Gastrocnemius medialis (tissue), 4 donors: Measurements from ENCODE around the gene LIPI. TPM values are rescaled to one million over a fixed set of nuclear protein-coding genes. Genes with fewer than 3 reads are reported as not detected.

ENCODE experiments used
- ATAC-seq, 2 donors: fragments of 150-250 bp; one replicate each; pipeline ENCODE4 v1.9.1; 2016
- DNase-seq, 2 donors: peaks; one replicate each; pipeline ENCODE4 v3.0.0-alpha.2; 2019
- H3K27ac ChIP-seq, 4 donors: fragments of 200-600 bp; sonication (generic); 1 replicate in 1 of 4; 2 replicates in 3 of 4; pipeline ENCODE4 v1.5.1; 2016 to 2018; ENCODE audit warnings: mild to moderate bottlenecking in 2 of 4, moderate library complexity in 1 of 4
- H3K27me3 ChIP-seq, 3 donors: fragments of 200-600 bp; sonication (generic) in 2 of 3; 1 replicate in 1 of 3; 2 replicates in 2 of 3; pipeline versions ENCODE4 v1.5.1 to v1.6.0; 2016 to 2019; ENCODE audit warnings: mild to moderate bottlenecking in 1 of 3, moderate library complexity in 1 of 3
- H3K36me3 ChIP-seq, 2 donors: fragments of 200-600 bp; sonication (generic) in 1 of 2; one replicate each; pipeline ENCODE4 v1.5.1; 2017 to 2018
- H3K4me1 ChIP-seq, 2 donors: fragments of 200-600 bp; sonication (generic) in 1 of 2; one replicate each; pipeline ENCODE4 v1.5.1; 2016 to 2017; ENCODE audit warnings: mild to moderate bottlenecking in 2 of 2
- H3K4me3 ChIP-seq, 4 donors: fragments of 200-600 bp; sonication (generic) in 3 of 4; 1 replicate in 1 of 4; 2 replicates in 3 of 4; pipeline ENCODE4 v1.5.1; 2016 to 2019; ENCODE audit warnings: mild to moderate bottlenecking in 2 of 4
- H3K9me3 ChIP-seq, 3 donors: fragments of 200-600 bp; sonication (generic) in 2 of 3; 1 replicate in 1 of 3; 2 replicates in 2 of 3; pipeline ENCODE4 v1.5.1; 2016 to 2019
- POLR2A ChIP-seq, 2 donors: fragments of 450-650 bp; IDR thresholded peaks; one replicate each; pipeline ENCODE4 v1.6.1; 2017; ENCODE audit warnings: antibody characterized with exemption in 2 of 2, mild to moderate bottlenecking in 2 of 2, moderate library complexity in 2 of 2
- in situ Hi-C, 4 donors: fragments of 200-750 bp; cut with MboI; loops; one replicate each; pipeline versions ENCODE4 v1.15.0 to v1.8.0; 2017; ENCODE audit warnings: low sequenced_read_pairs in 4 of 4
- intact Hi-C: fragments of 100-400 bp; cut with DNase I; formaldehyde crosslinking; loops from one replicate; pipeline ENCODE4 v1.15.1; 2023; ENCODE audit warnings: low total_unique reads
- total RNA-seq, 4 donors: library from RNA; depleted of rRNA; stranded (reverse); fragments of >200 nt; gene quantifications; one replicate each; pipeline versions ENCODE4 v1.1.0 to v1.2.3, GENCODE V29; 2016
- TF ChIP-seq, protein P1 (sequence below), 5 experiments: fragments of 450-650 bp in 3 of 5; fragments of 200-600 bp in 2 of 5; sonication (generic) in 2 of 5; IDR thresholded peaks in 4 of 5; conservative IDR thresholded peaks in 1 of 5; 1 replicate in 4 of 5; 2 replicates in 1 of 5; pipeline ENCODE4 v1.5.1; 2016 to 2019; ENCODE audit warnings: antibody characterized with exemption in 5 of 5, mild to moderate bottlenecking in 3 of 5, moderate library complexity in 3 of 5

The LIPI gene
- total RNA-seq, 4 donors from 2014 or later, result not detected

DNA sequence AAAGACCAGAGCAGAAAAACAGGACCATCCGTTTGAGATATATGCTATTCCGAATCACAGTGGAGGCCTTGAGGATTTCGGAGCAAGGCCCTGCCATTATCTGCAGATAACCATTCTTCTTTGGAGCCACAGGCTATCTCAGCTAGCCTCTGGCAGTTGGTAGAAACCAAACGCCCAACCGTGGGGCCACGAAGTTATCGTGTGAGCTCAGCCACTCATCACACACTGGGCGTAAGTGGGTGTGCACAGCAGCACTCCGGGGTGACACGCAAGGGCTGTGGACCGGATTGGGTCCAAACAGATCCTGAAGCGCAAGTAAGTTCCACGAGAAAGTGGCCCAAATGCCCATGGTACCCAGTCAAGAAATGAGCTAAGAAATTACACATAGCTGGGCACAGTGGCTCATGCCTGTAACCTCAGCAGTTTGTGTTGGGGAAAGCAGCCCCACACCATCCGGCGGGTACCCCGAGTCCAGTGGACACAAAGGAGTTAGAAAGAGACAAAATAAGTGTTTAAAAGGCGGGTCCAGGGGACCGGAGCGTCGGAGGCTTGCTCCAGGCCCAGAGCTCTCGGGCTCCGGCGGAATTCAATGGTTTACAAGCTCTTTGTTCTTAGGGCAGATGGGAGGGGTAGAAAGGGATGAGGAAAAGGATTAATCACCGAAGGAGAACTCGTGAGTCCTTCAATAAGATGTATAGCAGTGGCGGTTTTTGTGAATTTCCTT is 130.6 kb downstream of the LIPI start:
- H3K4me1 ChIP-seq, result no peaks in the 10 kb centered on the region
- TF ChIP-seq, protein P1, sequence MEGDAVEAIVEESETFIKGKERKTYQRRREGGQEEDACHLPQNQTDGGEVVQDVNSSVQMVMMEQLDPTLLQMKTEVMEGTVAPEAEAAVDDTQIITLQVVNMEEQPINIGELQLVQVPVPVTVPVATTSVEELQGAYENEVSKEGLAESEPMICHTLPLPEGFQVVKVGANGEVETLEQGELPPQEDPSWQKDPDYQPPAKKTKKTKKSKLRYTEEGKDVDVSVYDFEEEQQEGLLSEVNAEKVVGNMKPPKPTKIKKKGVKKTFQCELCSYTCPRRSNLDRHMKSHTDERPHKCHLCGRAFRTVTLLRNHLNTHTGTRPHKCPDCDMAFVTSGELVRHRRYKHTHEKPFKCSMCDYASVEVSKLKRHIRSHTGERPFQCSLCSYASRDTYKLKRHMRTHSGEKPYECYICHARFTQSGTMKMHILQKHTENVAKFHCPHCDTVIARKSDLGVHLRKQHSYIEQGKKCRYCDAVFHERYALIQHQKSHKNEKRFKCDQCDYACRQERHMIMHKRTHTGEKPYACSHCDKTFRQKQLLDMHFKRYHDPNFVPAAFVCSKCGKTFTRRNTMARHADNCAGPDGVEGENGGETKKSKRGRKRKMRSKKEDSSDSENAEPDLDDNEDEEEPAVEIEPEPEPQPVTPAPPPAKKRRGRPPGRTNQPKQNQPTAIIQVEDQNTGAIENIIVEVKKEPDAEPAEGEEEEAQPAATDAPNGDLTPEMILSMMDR (IDR thresholded peaks at IDR 0.05 in 4 of 5, conservative IDR thresholded peaks at IDR 0.05 in 1 of 5), result no peak
- no peak for TF ChIP-seq POLR2A (IDR thresholded peaks at IDR 0.05)
- DNase-seq (no peak), ATAC-seq (no peak)
- no peak overlapping the region for H3K4me3 ChIP-seq
- intact Hi-C loops, result no loop called here
- H3K9me3 ChIP-seq, result no peaks in the 10 kb centered on the region
- in situ Hi-C loops, result no loop called here
- H3K27ac ChIP-seq, result no peak overlapping the region
- no peaks in the 10 kb centered on the region for H3K27me3 ChIP-seq
- H3K36me3 ChIP-seq, result no peaks in the 10 kb centered on the region

DNA sequence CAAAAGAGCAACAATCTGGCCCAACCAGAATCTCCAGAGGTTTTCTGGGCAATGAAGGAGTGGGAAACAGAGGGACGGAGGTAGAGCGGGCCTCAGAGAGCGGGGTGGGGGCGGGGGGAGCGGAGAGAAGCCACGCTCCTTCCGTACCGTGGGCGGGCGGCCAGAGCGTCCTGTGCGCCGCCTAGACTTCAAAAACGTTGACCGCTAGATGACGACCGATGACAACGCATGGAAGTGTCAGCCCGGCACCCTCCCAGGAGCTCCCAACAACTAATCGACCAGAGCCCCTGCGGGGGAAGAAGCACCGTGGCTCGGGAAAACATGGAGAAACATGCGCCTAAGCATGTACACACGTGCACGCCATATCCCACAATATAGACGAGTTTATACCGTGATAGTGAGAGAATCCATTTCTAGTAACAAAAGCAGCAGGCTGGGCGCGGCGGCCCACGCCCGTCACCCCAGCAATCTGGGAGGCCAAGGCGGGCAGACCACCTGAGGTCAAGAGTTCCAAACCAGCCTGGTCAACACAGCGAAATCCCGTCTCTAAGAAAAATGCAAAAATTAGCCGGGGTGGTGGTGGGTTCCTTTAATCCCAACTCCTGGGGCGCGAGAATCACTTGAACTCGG is 131.9 kb downstream of the LIPI start:
- Histone ChIP-seq H3K27me3 (no peaks in the 10 kb centered on the region), H3K4me3 (no peak overlapping the region), H3K4me1 (no peaks in the 10 kb centered on the region), H3K27ac (no peak overlapping the region), H3K9me3 (no peaks in the 10 kb centered on the region), H3K36me3 (no peaks in the 10 kb centered on the region)
- no peak for ATAC-seq
- intact Hi-C loops, result no loop called here
- in situ Hi-C loops, result no loop called here
- DNase-seq, result no peak
- TF ChIP-seq, protein P1 (IDR thresholded peaks at IDR 0.05 in 4 of 5, conservative IDR thresholded peaks at IDR 0.05 in 1 of 5), result no peak
- no peak for TF ChIP-seq POLR2A (IDR thresholded peaks at IDR 0.05)

DNA sequence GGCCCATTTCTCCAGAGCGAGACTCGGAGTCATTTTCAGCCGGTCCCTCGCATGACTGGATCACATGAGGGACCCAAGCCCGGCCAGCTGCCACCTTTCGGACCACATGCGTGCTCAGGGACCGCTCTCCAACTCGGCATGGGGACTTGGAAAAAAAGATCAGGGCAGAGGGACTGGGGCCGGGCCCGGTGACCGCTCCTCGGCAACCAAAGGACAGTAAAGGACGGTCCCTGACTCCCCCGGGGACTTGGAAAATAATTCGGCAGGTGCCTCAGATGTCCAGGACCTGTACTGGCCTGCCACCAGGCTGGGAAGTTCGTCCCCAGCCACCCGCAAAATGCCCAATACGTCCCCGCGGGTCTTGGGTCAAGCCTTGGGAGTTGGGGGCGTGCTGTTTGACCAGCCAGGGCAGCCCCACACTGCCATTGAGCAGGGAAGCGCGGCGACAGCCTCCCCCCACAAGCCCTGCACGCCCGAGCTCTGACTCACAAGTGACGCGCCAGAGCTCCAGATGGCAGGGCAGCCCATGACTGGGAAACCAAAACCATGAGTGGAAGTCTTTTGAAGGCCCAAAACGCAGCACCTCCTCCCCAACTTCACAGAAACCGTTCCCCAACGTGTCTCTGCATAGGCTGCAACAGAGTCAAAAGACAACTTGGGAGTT is 134.5 kb downstream of the LIPI start:
- Histone ChIP-seq H3K4me1 (no peaks in the 10 kb centered on the region), H3K9me3 (no peaks in the 10 kb centered on the region), H3K27ac (no peak overlapping the region), H3K27me3 (no peaks in the 10 kb centered on the region), H3K36me3 (no peaks in the 10 kb centered on the region), H3K4me3 (no peak overlapping the region)
- ATAC-seq (no peak), DNase-seq (no peak)
- TF ChIP-seq, protein P1 (IDR thresholded peaks at IDR 0.05 in 4 of 5, conservative IDR thresholded peaks at IDR 0.05 in 1 of 5), result no peak
- TF ChIP-seq POLR2A (IDR thresholded peaks at IDR 0.05), result no peak
- intact Hi-C loops (no loop called here), in situ Hi-C loops (no loop called here)

DNA sequence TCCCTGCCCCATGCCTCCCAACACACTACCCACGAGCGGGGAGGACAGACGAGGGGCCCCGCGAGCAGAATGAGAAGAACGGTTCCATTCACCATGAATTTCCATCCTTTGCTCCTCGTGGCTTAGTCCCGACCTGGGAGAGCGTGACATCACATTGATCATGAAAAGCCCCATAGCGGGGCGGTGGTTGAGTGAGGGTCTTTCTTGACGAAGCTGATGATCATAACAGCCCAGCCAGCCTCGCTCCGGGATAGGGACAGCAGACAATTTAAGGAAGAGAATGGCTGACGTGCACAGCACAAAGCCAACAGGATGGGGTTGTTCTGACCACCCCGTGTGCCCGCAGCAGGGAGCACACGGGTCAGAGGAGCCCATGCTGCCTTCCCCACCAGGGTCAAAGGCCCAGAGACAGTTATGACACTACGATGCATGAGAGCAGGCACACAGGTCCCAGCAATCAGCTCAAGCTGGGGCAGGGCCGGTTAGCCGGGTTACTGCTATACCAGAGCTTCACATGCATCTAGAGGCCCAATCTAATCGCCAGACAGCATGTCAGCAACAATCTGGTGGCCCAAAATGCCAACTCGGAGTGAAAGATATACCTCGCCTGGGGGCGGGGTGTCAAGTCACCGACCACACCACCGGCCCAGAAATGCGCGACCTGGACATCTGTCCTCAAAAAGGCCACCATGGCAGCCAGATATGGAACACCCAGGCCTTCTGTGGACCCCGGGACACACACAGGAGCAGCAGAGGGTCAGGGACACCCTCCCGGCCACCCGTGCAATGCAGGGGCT is 135.2 kb downstream of the LIPI start:
- Histone ChIP-seq H3K27ac (no peak overlapping the region), H3K27me3 (no peaks in the 10 kb centered on the region), H3K9me3 (no peaks in the 10 kb centered on the region), H3K4me3 (no peak overlapping the region), H3K36me3 (no peaks in the 10 kb centered on the region), H3K4me1 (no peaks in the 10 kb centered on the region)
- DNase-seq (no peak), ATAC-seq (no peak)
- no peak for TF ChIP-seq POLR2A (IDR thresholded peaks at IDR 0.05)
- TF ChIP-seq, protein P1 (IDR thresholded peaks at IDR 0.05 in 4 of 5, conservative IDR thresholded peaks at IDR 0.05 in 1 of 5), result no peak
- in situ Hi-C loops, result no loop called here
- intact Hi-C loops, result no loop called here
